Measurements from ENCODE around the gene C8G.

C8G gene

DNA sequence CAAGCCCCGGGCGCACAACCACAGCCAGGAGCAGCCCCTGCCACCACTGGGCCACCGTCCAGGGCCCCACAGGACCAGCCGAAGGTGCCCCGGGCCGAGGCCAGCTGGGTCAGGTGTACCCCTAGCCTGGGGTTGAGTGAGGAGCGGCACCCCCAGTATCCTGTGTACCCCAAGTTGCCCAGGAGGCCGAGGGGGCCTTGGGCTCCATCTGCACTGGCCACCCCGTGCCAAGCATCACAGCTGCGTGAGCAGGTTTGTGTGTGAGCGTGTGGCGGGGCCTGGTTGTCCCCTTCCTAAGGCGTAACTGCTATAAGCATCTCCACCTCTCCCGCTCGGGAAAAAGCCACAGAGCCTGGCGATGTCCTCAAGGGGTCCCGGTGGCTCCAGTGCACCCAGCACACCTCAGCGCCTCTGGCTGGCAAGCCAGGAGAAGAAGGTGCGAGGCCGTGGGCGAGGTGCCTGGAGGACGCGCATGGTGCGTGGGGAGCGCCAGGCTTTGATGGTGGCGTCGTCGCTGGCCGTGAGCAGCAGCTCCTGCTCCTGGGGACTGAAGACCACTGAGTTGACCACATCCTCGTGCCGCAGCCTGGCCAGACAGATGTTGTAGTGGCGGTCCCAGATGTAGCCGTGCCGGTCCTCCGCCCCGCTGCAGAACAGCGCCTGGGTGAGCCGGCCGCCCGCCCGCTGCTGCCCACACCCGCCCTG is 4.4 kb upstream of the C8G start:
- no peak for DNase-seq (ENCODE audit: low read depth in 1 of 2, low spot score in 1 of 2)

DNA sequence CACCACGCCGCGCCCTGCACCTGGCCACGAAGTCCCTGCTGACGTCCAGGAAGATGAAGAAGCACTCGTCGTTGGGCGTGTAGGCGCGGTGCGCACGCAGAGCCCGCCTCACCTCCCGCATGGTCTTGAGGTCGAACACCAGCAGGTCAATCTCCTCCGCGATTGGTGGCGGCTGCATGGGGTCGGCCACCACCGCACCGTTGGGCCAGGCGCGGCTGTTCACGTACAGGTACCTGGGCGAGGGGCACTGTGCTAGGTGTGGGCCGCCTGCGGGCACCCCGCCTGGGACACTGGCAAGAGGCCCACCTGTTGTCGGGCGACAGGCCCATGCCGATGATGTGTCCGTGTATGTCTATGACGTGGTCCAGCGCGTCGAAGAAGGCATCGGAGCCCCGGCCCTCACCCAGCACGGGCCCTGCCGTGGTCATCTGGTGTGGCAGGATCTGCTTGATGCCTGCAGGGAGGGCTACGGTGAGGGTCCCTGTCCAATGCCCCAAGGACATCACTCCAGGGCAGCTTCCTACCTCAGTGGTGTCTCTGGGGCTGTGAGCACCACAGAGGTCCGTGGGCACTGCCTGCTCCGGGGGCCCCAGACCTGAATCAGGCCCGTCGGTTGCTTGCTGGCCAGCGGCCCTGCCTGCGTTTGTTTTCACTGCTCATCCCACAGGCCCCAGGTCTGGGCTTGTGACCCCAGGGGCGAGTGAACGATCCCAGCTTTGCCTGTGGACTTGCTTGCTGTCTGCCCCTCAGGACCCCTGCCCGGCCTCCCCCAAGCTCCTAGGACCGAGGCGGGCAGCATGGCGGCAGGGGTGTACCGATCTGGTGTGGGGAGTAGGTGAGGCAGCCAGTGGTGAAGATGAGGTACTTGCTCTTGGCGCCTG is 3.6 kb upstream of the C8G start:
- DNase-seq (ENCODE audit: low read depth in 1 of 2, low spot score in 1 of 2) = no peak

DNA sequence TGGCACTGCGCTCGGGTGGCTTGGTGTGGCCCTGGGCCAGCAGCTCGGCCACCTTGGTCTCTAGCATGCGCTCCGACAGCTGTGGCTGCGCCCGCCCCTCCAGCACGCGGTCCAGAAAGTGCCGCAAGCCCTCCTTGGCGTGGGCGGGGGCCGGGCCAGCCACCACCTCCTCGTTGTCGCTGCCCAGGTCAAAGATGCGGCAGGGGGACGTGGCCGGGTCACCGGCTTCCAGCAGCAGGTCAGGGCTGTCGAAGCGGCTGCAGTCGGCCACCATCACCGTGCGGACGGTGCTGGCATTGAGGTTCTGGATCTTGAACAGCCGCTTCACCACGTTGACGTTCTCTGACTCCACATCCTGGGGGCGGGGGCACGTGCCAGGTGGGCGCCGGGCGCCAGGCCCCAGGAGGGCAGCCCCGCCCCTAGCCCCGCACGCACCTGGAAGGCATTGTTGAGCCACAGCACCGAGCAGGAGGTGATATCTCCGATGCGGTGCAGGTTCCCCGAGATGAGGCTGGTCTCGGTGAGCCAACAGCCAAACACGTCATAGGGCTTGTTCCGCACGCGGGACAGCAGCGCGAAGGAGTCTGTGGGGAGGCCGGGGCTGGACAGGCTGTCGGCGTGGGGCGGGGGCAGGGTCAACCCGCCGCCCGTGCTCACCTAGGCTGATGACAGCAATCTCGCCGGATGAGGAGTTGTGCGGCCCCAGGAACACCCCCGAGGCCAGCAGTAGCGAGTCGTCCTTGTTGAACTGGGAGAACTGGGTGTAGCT is 2.7 kb upstream of the C8G start:
- no peak for DNase-seq (ENCODE audit: low read depth in 1 of 2, low spot score in 1 of 2)

DNA sequence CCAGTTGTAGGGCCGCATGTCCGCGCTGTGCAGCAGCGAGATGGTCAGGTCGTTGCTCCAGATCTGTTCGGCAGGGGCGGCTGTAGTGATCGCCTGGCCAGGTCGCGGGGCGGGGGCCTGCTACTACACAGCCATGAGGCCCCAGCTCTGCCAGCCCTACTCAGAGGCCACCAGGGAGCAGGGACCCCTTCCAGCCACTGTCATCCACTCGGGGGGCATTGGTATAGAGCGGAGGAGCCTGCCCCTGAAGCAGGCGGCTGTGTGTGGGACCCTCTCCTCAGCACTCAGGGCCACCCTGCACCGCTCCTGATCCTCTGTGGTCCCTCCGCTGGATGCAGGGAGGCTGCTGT is 2.2 kb upstream of the C8G start:
- DNase-seq (ENCODE audit: low read depth in 1 of 2, low spot score in 1 of 2) = no peak

DNA sequence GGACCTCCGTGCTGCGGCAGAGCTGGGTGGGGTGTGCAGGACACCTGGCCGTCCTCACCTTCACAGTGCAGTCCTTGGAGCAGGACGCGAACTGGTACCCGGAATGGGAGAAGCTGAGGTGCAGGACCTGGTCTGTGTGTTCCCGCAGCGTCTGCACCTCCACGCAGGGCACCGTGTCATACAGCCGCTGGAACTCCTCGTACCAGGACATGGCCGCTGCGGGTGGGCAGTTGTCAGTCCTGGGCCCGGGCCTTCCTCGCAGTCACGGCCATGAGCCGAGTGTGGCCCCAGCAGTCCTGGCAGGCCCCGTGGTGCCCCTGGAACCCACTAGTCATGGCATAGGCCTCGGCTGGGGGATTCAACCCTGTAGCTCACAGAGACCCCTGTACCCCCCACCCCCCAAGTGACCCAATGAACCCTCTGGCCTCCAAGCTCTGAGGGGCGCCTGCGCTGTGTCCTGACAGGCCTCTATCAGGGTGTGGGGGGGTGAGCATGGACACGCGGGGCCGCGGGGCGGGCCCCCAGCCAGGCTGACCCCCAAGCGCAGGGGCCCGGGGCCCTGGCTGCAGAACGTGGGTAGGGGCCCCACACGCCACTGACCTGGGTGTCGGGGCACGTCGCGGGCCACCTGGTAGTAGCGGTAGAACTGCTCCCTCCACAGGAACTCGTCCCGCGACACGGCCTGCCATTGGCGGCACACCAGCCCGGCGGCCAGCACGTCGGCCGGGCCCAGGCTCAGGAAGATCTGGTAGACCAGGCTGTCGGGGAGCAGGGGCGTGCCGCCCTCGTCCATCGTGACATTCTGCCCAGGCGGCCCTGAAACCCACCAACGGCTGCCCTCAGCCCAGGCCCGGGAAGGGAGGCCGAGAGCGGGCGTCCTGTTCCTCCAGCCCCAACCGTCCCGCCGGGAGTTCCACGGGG is 1.5 kb upstream of the C8G start:
- no peak for DNase-seq (ENCODE audit: low read depth in 1 of 2, low spot score in 1 of 2)

DNA sequence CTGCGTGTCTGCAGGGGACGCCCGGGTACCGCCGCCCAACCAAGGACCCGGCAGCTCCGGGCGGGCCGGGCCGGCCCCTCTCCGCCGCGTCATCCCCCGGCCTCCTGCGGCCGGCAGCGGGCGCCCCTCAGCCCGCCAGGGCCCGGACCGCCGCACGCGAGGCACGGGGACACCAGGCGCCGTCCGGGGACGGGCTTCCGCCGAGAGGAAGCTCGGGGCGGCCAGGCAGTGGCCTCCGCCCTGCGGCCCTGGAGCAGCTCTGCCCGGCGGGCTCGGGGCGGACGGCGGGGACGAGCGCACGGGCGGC is 878 bp upstream of the C8G start:
- peak in 1 of 2 donors; percentile 16 for DNase-seq (ENCODE audit: low read depth in 1 of 2, low spot score in 1 of 2)

DNA sequence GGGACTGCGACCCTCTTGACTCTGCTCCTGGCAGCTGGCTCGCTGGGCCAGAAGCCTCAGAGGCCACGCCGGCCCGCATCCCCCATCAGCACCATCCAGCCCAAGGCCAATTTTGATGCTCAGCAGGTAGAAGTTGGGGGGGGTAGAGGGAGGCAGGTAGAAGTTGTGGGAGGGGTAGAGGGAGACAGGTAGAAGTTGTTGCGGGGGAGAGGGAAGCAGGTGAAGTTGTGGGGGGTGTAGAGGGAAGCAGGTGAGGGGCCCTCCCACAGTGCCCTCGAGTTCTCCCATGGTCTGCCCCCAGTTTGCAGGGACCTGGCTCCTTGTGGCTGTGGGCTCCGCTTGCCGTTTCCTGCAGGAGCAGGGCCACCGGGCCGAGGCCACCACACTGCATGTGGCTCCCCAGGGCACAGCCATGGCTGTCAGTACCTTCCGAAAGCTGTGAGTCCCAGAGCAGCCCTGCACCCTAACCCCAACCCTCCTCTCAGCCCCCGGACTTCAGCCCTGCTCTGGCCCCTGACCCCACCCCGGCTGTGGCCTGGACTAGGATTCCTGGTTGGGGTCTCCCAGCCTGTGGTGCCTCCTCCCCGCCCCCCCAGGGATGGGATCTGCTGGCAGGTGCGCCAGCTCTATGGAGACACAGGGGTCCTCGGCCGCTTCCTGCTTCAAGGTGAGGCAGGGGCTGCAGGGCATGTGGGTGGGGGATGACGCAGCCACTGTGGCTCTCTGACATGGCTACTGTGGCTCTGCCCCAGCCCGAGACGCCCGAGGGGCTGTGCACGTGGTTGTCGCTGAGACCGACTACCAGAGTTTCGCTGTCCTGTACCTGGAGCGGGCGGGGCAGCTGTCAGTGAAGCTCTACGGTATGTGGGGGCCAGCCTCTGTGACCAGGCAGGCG is 537 bp downstream of the C8G start:
- no peak for DNase-seq (ENCODE audit: low read depth in 1 of 2, low spot score in 1 of 2)

DNA sequence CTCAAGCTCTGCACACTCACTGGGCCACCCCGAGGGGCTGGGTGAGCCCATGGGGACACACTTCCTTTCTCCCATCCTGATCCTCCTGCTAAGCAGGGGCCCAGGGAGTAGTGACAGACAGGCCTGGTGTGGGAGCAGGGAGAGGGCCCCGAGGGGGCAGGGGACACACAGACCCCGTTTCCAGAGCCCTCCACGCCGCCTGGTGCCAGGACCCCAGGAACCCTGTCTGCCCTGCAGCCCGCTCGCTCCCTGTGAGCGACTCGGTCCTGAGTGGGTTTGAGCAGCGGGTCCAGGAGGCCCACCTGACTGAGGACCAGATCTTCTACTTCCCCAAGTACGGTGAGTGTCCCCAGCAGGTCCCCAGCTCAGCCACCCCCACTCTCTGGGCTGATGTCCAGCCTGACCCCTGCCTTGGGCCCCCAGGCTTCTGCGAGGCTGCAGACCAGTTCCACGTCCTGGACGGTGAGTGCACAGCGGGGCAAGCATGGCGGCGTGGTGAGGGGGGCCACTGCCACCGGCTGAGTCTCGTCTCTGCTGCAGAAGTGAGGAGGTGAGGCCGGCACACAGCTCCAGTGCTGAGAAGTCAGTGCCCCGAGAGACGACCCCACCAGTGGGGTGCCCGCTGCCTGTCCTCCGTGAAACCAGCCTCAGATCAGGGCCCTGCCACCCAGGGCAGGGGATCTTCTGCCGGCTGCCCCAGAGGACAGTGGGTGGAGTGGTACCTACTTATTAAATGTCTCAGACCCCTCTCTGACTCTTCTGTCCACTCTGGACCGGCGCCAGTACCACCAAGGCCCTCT is 1.4 kb downstream of the C8G start:
- DNase-seq (ENCODE audit: low read depth in 1 of 2, low spot score in 1 of 2) = no peak

DNA sequence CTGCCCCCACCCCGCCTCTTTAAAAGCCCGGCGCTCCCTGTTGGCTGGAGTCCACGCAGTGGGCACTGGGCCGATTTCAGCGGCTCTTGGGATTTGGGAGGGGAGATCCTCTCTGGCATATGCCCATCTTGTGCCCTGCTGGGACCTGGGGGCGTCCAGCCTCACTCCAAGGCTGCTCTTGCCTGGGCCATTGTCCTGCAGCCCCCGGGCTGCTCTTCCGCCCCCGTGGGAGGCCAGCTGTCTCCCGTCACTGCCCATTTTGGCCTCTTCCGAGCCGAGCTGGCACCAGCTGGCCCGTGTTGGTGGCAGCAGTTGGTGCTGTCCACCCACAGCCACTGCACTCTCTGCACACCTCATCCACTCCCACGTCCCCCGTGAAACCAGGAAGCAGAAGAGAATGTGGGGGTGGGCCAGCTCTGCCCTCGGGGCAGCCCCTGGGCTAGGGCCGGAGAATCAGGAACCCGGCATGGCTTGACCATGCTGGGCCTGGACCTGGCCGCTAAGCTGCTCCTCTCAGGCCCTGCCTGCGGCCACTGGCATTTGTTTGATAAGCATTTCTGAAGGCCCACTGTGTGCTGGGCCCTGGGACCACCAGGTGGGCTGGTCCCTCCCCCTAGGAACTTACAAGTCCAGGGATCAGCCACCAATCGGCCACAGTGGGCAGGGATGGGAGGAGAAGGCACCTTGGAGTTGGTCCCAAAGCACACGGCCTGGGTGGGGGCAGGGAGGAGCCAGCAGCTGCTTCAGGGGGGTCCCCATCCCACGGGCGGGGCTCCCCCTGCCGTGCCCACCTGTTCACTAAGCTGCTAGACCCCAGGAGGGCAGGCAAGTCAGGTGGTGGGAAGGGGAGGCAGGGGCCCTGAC is 2.2 kb downstream of the C8G start:
- DNase-seq (ENCODE audit: low read depth in 1 of 2, low spot score in 1 of 2) = no peak

DNA sequence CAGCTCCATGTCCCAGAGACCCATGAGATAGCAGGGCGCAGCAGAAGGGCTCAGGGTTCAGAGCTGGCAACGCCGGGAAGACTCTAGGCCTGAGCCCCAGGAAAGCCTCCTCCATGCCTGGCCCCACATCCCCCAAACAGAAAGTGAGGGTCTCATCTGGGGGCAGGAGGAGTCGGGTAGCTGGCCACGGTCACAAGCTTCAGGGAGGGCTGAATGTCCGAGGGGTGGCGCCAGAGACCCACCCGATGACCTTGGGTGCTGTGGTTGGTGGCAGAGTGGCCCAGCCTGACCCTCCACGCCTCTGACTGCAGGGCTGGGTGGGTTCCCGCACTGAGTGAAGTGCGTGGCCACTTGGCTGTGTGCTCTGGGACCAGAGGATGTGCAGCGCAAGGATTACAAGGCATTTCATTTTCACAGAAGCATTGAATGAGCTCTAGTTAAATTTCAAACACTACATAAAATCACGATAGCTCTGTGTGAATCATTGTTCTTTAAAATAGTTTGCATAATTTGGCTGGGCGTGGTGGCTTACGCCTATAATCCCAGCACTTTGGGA is 3.0 kb downstream of the C8G start:
- no peak for DNase-seq (ENCODE audit: low read depth in 1 of 2, low spot score in 1 of 2)

DNA sequence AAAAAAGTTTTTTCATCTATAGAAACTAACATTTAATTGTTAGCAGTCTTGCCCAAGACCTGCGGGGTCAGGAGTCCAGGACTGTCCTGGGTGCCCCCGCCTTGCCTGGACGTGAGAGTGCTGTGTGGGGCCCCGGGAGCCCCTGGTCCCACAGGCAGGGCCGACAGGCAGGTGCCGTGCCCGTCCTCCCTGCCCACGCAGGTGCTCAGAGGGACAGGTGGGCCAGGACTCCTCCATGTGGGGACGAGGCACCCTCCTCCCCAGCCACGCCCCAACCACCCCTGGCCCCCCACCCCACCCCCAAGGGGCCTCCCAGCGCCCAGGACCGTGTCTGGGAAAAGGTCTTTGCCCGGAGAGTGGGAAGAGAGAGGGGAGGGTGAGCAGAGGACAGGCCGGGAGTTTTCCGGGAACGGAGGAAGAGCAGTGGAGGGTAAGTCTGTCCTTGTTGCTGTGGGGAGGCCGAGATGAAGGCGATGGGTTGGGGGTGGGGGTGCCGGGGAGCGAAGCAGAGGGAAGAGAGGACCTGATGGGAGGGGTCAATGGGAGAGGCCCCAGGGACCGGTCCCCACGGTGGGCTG is 4.3 kb downstream of the C8G start:
- DNase-seq (ENCODE audit: low read depth in 1 of 2, low spot score in 1 of 2) = no peak

DNA sequence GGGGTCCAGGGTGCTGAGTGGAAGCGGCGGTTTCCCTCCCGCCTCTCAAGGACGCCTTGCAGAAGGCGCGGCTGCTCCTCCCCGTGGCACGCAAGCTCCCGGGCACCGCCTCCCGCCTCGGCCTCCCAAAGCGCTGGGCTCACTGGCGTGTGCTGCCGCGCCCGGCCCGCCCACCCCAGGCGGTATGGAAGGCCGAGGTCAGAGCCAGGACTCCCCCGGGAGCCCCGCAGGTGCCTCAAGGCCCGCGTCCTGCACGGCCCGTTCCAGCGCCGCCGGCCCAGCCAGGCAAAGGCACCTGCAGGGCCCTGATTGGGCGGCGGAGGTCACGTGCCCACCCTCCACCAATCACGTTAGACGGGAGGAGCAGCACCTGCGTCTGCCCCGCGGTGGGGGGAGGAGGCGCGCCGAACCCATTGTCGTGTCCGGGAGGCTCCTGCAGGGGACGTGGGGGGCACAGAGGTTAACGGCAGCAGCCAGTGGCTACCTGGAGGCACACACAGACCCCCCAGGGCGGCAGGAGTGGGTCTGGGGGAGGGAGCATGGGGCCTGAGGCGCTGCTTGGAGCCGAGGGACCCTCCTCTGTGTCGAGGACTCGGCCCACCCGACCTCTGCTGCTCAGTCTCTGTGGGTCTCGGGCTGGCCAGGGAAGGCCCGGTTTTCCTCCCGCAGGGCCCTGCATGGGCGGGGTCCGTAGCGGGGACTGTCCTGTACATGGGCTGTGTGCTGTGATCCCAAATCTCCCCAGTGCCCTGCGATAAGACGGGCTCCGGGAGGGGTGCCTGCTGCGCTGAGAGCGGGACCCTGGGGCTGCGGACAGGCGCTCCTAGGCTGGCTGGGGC is 5.0 kb downstream of the C8G start:
- DNase-seq (ENCODE audit: low read depth in 1 of 2, low spot score in 1 of 2) = peak; percentile 90 to 94

DNA sequence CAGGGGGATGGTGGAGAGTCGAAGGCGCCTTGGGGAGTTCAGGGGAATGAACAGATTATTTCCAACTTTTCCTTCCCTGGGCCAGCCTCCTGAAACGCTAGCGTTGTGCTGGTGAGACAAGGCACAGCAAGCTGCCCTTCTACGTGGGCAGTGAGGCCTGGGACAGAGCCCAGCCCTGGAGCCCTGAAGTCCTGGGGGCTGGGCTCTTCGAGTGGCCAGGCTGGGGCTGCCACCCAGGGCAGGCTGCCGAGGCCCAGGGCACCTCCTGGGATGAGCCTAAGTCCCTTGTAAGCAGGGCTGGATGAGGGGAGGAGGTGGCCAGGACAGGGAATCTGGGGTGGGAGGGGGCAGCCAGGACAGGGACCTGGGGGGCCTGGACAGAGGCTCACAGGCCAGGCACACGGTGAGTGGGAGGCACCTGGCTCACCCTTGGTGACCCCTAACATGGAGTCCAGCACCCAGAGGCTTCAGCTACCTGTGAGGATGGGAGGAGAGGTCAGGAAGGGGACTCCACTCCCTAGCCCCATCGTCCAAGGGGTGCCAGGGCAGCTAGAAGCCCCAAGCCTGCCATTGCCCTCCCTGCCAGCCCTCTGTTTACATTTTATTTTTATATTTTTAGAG is 5.7 kb downstream of the C8G start:
- no peak for DNase-seq (ENCODE audit: low read depth in 1 of 2, low spot score in 1 of 2)

DNA sequence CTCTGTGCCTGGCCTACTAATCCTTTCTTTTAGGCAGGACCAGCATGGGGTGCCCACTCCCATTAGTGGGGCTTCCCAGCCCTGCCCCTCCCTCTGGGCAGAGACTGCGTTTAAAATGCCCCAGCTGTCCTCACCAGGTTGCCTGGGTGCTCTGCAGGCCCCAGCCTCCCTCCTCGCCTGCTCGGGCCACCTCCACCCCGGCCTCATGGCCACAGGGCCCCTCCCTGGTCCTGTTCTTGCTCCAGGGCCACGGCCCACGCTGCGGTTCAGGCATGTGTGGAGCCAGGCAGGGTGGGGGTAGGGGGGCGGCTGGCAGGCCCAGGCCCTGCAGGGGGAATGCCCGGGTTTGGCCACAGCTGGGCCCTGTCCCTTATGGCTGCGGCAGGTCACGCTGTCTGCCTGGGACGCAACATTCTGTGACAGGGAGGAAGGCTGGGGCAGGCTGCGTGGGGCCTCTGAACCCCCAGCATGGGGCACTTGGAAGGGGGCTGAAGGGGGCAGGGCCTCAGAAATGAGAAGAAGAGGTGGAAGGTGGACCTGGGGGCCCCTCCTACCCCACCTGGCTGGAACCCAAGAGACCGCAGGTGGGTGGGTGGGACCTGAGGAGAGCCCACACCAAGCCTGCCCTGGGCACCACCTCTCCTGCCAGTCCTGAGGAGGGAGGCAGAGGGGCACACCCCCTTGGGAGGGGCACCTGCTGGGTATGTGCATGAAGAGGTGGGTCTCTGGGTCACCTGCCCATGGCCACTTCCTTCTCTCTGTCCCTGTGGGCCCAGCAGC is 6.7 kb downstream of the C8G start, which contains the start of gene LCN12:
TSS of gene LCN12 (plus strand) at position 733 of the 780 bp plus-strand sequence. CDS start 55 bp downstream, outside the sequence.
- no peak for DNase-seq (ENCODE audit: low read depth in 1 of 2, low spot score in 1 of 2)

DNA sequence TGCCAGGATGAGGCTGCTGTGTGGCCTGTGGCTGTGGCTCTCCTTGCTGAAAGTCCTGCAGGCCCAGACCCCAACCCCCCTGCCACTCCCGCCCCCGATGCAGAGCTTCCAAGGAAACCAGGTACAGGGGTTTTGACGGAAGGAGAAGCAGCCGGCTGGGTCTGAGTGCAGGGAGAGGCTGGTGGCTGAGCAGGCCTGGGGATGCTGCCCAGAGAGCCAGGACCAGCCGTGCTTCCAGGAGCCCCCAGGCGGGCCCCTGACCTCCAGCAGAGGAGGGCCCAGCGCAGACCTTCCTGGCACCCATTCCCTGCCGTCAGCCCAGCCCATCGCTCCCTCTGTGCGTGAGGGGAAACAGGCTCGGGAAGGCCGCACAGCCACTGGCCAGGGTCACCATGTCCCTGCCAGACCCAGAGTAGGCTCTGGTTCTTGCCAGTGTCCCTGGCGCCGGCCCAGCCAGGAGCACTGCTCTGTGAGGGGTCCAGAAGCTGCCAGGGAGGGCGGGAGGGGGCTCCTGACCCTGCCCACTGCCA is 7.3 kb downstream of the C8G start:
- DNase-seq (ENCODE audit: low read depth in 1 of 2, low spot score in 1 of 2) = no peak

Data from activated CD4-positive, alpha-beta T cell treated with anti-CD3 and anti-CD28 coated beads, Interleukin-2, amount 50 U/mL, for 24 hours (primary cell).